GM12891 (cell line): ENCODE measurements around the gene HBP1.

ENCODE experiments used
- POLR2A ChIP-seq: IDR thresholded peaks from 2 replicates; pipeline ENCODE4 v1.6.1; 2011; ENCODE audit warnings: low read depth, low read length, control low read depth
- POLR2AphosphoS5 ChIP-seq: IDR thresholded peaks from 2 replicates; pipeline ENCODE4 v1.6.1; 2011; ENCODE audit warnings: low read depth, low read length, control low read depth
- SPI1 ChIP-seq: IDR thresholded peaks from 2 replicates; pipeline ENCODE4 v1.6.1; 2011; ENCODE audit warnings: low read depth, low read length, control low read depth

DNA sequence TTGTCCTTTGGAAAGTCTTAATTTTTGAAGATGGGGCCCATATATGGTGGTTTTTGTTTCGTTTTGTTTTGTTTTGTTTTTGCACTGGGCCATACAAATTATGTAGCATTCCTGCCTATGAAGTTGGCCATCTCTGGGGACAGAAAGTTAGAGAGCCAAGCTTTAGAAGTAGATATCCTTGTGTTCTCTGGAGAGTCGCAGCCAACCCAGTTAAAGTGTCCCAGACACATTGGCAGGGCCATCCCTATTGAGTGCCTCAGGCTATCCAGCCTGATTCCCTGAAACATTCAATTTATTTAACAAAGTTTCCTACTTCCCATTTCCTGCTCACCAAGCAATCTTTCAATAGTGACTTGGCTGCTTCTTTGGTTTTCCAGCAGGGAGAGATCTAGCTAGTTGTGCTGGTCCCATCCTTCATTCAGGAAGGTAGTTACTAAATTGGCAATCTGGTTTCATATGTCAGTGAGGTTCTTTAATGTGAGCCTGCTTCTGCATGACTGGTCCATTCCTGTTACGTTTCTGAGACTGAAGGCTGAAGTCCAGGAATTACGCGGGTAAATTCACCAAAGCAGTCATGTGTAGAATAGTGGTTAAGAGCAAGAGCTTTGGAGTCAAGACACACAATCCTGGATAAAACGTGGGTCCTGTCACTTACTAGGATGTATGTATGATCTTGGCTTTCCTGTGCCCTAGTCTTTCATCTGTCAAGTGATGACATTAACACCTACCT, 49.3 kb upstream of the HBP1 start:
- TF ChIP-seq POLR2AphosphoS5 (no peak), POLR2A (no peak), SPI1 (no peak)
